Activated CD4-positive, alpha-beta memory T cell treated with anti-CD3 and anti-CD28 coated beads, Interleukin-2, amount 10 ng/mL, durations not matched to agents 7 days and 5 days (primary cell): Measurements from ENCODE around the gene TRPT1. TPM values are rescaled to one million over a fixed set of nuclear protein-coding genes. Genes with fewer than 3 reads are reported as not detected.

Experiments used
- CTCF ChIA-PET: fragments of 350-600 bp; sonication (Branson Sonifier 250); formaldehyde crosslinking; loops from one replicate; lab custom pipeline; 2021; ENCODE audit warnings: antibody characterized with exemption, inconsistent platforms; lab: Charles Lee
- POLR2A ChIA-PET: fragments of 350-600 bp; sonication (Branson Sonifier 250); formaldehyde crosslinking; loops from one replicate; lab custom pipeline; 2021; ENCODE audit warnings: antibody characterized with exemption; lab: Charles Lee
- DNase-seq: peaks from one replicate; pipeline ENCODE4 v3.0.0-alpha.2; 2020
- H3K27ac Mint-ChIP-seq: one replicate; pipeline ENCODE4 v1.8.0; 2021; ENCODE audit warnings: mild to moderate bottlenecking, mixed read lengths
- H3K27me3 Mint-ChIP-seq: one replicate; pipeline ENCODE4 v1.8.0; 2021; ENCODE audit warnings: mixed read lengths
- H3K36me3 Mint-ChIP-seq: one replicate; pipeline ENCODE4 v1.8.0; 2021; ENCODE audit warnings: low read depth, mixed read lengths
- H3K4me1 Mint-ChIP-seq: one replicate; pipeline ENCODE4 v1.8.0; 2021; ENCODE audit warnings: mixed read lengths
- H3K4me3 Mint-ChIP-seq: one replicate; pipeline ENCODE4 v1.8.0; 2021; ENCODE audit warnings: mild to moderate bottlenecking, mixed read lengths
- H3K9me3 Mint-ChIP-seq: one replicate; pipeline ENCODE4 v1.8.0; 2021; ENCODE audit warnings: mixed read lengths
- total RNA-seq, 2 experiments: library from RNA; stranded (reverse); gene quantifications; one replicate each; pipeline ENCODE4 v1.2.3, GENCODE V29; 2021

Gene TRPT1
- total RNA-seq, 2 experiments from 2014 or later: 34.7 to 35.3 TPM

DNA sequence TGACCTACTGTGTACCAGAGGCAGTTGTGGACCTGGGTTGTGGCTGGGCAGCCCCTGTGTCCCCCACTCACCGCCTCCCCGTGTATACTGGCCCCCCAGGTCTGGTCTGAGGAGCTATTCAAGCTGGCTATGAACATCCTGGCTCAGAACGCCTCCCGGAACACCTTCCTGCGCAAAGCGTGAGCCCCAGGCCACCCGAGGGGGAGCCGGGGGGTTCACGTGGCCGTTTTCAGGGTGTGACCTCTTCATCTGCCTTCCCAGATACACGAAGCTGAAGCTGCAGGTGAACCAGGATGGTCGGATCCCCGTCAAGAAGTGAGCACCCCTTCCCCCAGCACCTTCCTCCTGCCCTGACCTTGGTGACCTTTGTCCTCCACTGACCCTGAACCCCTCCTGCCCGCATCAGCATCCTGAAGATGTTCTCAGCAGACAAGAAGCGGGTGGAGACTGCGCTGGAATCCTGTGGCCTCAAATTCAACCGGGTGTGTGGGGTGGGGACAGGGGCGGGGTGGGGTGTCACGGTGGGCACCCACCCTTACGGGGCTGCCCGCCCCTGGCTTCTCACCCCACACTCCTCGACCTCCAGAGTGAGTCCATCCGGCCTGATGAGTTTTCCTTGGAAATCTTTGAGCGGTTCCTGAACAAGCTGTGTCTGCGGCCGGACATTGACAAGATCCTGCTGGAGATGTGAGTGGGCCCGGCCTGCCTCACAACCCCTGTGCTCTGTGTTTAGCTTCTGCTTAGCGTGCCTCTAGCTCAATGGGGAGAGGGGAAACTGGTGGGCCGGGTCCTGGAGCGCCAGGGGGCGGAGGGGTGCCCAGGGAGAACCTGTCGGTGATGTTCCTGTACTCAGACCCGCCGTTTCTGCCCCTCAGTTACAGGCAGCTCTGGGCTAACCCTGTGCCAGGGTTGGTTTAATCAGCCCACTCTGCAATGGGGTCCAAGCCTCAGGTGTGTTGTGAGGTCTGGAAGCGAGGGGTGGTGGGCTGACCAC lies 29.4 kb upstream of the TRPT1 start:
- H3K9me3 Mint-ChIP-seq: no peaks in the 10 kb centered on the region
- H3K27ac Mint-ChIP-seq: no peak overlapping the region
- no peak overlapping the region for H3K4me3 Mint-ChIP-seq
- H3K36me3 Mint-ChIP-seq: peaks cover 16% of the 10 kb centered on the region
- POLR2A ChIA-PET: interaction anchor here (0.9 to 1.9 kb wide), 6 partner anchors 9 to 49 kb away, joined by 3 to 6 read pairs (median 3); partner anchors contain the start of genes ESRRA and FERMT3
- DNase-seq: no peak
- H3K4me1 Mint-ChIP-seq: peaks cover 27% of the 10 kb centered on the region
- CTCF ChIA-PET: interaction anchor here (1.0 kb wide), 1 partner anchor 9 kb away, joined by 3 read pairs; the partner anchor contains the start of gene PPP1R14B
- H3K27me3 Mint-ChIP-seq: no peaks in the 10 kb centered on the region

DNA sequence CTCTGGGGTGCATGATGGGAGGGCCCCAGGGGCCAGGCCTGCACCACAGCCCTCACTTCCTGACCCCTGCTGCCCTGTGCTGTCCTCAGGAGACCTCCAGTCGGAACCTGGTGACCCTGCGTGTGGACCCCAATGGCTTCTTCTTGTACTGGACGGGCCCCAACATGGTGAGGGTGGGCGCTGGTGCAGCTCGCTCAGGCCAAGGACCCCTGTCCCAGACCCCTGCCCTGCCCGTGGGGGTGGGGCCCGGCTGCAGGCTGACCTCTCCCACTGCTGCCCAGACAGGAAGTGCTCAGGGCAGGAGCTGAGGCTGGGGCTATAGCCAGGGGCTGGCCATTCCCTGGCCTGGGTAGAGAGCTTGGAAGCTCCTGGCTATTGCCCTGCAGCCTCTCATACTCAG lies 28.3 kb upstream of the TRPT1 start:
- CTCF ChIA-PET: no interaction called here
- DNase-seq: no peak
- Mint-ChIP-seq H3K4me1 (peaks cover 26% of the 10 kb centered on the region), H3K27ac (no peak overlapping the region), H3K9me3 (no peaks in the 10 kb centered on the region), H3K4me3 (no peak overlapping the region), H3K27me3 (peaks cover 3% of the 10 kb centered on the region), H3K36me3 (peaks cover 6% of the 10 kb centered on the region)
- POLR2A ChIA-PET: interaction anchor here (0.6 to 1.9 kb wide), 4 partner anchors 13 to 50 kb away, joined by 3 to 6 read pairs (median 4); partner anchors contain the start of genes ESRRA and NUDT22

DNA sequence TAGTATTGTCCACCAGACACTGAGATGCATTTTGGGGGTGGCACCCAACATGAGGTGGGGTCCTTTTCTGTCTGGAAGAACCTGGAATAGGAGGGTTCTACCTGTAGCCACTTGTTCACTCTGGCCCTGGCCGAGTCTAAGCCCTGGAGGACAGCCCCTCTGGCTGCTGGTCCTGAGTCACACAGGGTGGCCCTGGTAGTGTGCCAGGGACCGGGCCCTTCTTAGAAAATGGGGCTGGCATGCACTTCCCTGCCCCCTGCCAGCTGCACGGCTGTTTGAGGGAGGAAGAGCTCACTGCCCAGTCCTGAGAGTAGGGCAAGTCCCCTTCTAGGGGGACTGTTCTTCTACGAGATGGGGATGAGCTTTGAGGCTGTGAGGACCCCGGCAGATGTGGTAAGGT lies 27.5 kb upstream of the TRPT1 start:
- Mint-ChIP-seq H3K27ac (no peak overlapping the region), H3K4me1 (peaks cover 24% of the 10 kb centered on the region)
- POLR2A ChIA-PET: interaction anchor here (0.7 to 1.9 kb wide), 3 partner anchors 14 to 64 kb away, joined by 4 to 6 read pairs (median 6); partner anchors contain the start of gene PRDX5

DNA sequence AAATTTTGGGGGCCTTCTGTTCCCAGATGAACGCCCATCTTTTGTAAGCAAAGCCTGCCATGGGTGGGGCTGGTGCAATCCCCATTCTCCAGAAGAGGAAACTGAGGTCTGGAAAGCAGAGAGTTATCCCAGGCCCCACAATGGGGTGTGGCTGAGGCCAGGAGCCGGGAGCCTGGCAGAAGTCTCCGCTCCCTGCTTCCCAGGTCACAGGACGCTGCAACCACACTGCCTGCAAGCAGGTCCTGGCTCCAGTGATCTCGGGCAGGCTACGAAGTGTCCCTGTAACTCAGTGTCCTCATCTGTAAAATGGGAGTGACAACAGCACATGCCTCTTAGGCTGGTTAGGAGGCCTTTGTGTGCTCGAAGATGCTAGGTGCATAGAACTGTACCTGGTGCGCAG lies 27.1 kb upstream of the TRPT1 start:
- Mint-ChIP-seq H3K36me3 (peaks cover 5% of the 10 kb centered on the region), H3K27me3 (peaks cover 3% of the 10 kb centered on the region), H3K4me3 (peak overlapping the region; percentile 30), H3K9me3 (no peaks in the 10 kb centered on the region), H3K27ac (no peak overlapping the region), H3K4me1 (peaks cover 25% of the 10 kb centered on the region)
- ChIA-PET CTCF (interaction anchor here (1.6 to 4.7 kb wide), 2 partner anchors 16 to 48 kb away, joined by 9 to 34 read pairs; partner anchors contain the start of gene FERMT3), POLR2A (interaction anchor here (0.7 to 11.2 kb wide), 6 partner anchors 12 to 67 kb away, joined by 4 to 131 read pairs (median 8); partner anchors contain the start of genes FERMT3, PRDX5 and STIP1)
- DNase-seq: no peak

More for the DNA sequence above, 27.5 kb upstream of the TRPT1 start:
- H3K36me3 Mint-ChIP-seq: peaks cover 5% of the 10 kb centered on the region
- H3K27me3 Mint-ChIP-seq: peaks cover 3% of the 10 kb centered on the region
- CTCF ChIA-PET: no interaction called here
- peak overlapping the region; percentile 30 for H3K4me3 Mint-ChIP-seq
- H3K9me3 Mint-ChIP-seq: no peaks in the 10 kb centered on the region
- no peak for DNase-seq

DNA sequence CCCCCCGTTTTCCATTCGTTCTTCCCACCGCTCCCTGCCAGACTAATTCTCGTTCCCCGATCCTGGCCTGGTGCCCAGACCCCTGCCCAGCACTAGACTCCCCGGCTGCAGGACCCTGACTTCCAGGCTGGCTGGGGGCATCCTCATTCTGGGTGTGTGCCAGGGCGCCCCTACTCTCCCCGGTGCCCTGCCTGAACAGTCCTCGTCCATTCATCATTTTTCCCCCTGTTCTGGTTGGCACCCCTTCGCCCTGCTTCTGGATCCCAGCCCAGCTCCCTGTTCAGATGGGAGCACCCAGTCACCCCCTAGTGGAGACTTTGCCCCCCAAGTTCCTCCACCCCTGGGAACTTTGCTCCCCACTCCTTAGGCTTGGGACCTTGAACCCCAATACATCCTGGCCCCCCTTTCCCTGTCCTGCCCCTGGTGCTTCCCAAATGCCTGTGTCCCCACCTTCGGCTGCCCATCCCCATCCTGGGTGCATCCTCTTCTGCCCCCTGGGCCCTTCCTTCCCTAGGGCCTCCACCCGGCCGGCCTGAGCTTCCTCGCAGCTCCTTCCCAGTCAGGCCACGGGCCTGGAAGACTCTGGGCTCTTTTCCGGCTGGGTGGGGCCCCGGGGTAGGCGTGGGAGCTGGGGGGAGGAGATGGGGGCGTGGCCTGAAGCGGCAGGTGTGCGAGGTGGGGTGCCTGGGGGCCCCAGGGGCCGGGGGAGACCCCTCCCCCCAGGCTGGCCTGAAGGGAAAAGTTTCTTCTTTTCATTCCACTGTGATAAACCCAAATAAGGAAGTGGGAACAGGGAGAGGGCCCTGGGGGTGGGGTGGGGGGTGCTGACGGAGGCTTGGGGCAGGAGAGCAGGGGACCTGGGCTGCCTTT lies 26.3 kb upstream of the TRPT1 start:
- DNase-seq: no peak
- Mint-ChIP-seq H3K4me1 (peaks cover 29% of the 10 kb centered on the region), H3K27ac (peak overlapping the region; percentile 19), H3K27me3 (peaks cover 3% of the 10 kb centered on the region), H3K36me3 (peaks cover 2% of the 10 kb centered on the region), H3K9me3 (no peaks in the 10 kb centered on the region), H3K4me3 (peak overlapping the region; percentile 83)
- CTCF ChIA-PET: interaction anchor here (0.7 to 4.7 kb wide), 8 partner anchors 11 to 65 kb away, joined by 3 to 34 read pairs (median 6); partner anchors contain the start of genes FERMT3, FKBP2, NUDT22 and TRPT1
- POLR2A ChIA-PET: interaction anchor here (1.0 to 11.2 kb wide), 9 partner anchors 9 to 67 kb away, joined by 3 to 131 read pairs (median 8); partner anchors contain the start of genes BAD, FERMT3 and STIP1

DNA sequence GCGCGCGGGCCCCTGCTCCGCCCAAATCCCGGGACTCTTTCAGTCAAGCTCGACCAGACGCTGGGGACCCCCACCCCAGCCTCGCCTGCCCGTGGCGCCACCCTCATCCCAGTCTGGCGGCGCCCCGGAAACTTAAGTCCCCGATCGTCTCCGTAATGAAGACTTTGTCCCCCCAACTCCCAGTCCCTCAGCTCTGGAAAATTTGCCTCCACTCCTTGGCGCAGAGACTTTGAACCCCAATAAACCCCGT lies 25.7 kb upstream of the TRPT1 start:
- Mint-ChIP-seq H3K27me3 (peaks cover 3% of the 10 kb centered on the region), H3K36me3 (peaks cover 2% of the 10 kb centered on the region), H3K4me3 (peak overlapping the region; percentile 83), H3K4me1 (peaks cover 33% of the 10 kb centered on the region), H3K27ac (peak overlapping the region; percentile 19), H3K9me3 (no peaks in the 10 kb centered on the region)
- CTCF ChIA-PET: interaction anchor here (0.7 to 4.7 kb wide), 9 partner anchors 10 to 65 kb away, joined by 3 to 34 read pairs (median 6); partner anchors contain the start of genes FERMT3, FKBP2, NUDT22 and TRPT1
- no peak for DNase-seq
- POLR2A ChIA-PET: interaction anchor here (1.0 to 11.2 kb wide), 9 partner anchors 10 to 66 kb away, joined by 3 to 131 read pairs (median 8); partner anchors contain the start of genes BAD, FERMT3 and STIP1

DNA sequence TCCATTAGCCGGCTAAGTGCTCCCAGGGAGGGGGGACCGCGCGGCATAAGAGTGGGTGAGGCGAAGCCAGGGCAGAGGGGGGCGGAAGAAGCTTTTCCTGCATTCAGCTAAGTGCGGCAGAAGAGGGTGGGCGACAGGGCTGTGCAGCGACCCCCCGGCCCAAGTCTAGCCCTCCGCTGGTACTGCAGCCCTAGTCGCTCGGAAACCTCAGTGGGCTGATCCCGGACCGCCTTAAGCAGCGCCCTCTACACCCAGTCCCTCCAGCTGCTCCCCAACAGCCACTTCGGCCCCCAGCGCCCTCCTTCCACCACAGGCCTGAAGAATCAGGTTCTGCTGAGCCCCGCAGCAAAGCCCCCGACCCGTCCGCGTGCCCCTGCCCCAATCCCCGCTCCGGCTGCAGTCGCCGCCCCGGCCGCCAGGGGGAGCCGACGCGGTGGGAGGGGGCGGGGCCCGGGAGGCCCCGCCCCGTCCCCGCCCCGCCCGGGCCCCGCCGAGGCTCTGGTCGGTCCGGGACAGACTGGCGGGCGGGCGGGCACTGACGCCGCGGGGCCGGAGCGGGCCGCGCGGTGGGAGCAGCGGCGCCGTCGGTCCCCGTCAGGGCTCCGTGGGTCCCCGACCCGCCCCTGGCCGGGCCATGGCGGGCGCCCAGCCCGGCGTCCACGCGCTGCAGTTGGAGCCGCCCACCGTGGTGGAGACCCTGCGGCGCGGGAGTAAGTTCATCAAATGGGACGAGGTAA lies 25.2 kb upstream of the TRPT1 start, which contains the start of gene PLCB3:
PLCB3 (plus strand) TSS at position 515 of the 737 bp plus-strand sequence; CDS start at position 635, 120 bp downstream.
- Mint-ChIP-seq H3K9me3 (no peaks in the 10 kb centered on the region), H3K27me3 (peaks cover 3% of the 10 kb centered on the region), H3K27ac (peak within 1 kb of the TSS; percentile 19), H3K4me1 (peaks cover 33% of the 10 kb centered on the region), H3K4me3 (peak within 1 kb of the TSS; percentile 83), H3K36me3 (no peaks in the 10 kb centered on the region)
- CTCF ChIA-PET: interaction anchor here (0.6 to 4.7 kb wide), 16 partner anchors 10 to 1845 kb away, joined by 3 to 34 read pairs (median 6); partner anchors contain the start of genes ESRRA, FERMT3, FKBP2 and NUDT22
- DNase-seq: peak; percentile 73
- POLR2A ChIA-PET: interaction anchor here (1.5 to 11.2 kb wide), 8 partner anchors 11 to 66 kb away, joined by 3 to 131 read pairs (median 10); partner anchors contain the start of genes BAD, FERMT3 and STIP1

DNA sequence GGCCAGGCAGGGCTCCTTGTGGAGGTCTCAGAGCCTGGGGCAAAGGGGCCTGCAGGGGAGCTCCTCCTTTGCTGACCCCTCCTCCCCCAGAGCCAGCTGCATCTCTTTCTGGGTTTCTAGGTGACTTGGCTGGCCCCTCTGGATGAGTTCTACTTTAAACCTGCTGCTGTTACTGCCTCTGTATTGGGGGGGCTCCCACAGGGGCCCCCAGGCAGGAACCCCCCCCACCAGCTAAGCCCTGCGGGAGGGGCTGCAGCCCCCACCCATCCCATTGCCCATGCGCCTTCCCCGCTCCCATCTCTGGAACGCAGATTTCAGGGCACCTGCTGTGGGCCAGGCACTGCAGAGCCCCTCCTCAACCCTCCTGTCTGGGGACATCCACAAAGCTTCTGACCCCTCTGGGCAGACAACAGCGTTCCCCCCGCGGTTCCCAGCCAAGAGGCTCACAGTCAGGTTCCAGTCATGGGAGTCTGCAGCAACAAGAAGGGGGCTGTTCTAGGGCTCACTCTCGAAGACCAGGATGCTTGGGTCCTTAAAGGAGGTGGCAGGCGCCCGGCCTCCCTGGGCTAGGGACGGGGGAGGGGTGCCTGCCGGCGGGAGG lies 24.5 kb upstream of the TRPT1 start:
- Mint-ChIP-seq H3K4me1 (peaks cover 36% of the 10 kb centered on the region), H3K4me3 (peak overlapping the region; percentile 77)
- POLR2A ChIA-PET: interaction anchor here (0.9 to 11.2 kb wide), 11 partner anchors 9 to 495 kb away, joined by 3 to 131 read pairs (median 8); partner anchors contain the start of genes BAD, FERMT3, FKBP2 and PRDX5

DNA sequence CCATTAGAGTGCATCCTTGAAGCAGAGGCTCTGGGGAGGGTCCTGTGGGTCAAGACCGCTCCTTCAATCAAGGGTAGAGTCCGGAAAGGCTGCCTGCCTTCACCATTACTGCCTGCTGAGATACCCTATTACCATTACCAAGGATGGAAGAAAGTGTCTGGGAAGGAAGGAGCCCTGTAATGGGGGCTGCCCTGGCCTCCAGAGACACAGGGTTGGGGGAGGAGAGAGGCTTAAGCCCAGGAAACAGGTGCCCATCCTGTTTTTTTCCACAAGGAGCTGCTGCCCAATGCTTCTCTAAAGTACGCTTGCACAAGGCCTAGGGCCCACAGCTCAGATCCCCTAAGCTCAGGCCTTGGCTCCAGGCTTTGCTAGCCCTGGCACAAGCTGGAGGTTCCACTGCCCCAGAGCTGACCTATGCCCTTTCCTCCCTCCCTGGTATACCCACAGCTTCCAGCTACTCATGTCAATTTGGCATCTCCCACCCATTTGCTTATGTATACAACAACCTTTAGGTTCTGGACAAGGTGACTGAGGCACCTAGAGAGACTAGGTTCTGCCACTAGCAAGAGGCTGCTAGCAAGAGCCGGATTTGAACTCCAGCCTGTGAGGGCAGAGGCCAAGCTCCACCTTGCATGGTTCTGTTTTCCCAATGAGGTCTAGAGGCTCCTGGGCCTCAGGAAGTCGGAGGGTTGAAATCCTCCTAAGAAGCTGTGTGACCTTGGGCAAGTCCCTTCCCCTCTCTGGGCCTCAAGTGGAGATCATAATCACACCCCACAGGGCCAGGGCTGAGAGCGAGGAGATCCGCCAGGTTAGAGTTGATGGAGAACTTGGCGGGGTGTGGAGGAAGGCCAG lies 23.8 kb upstream of the TRPT1 start:
- Mint-ChIP-seq H3K4me1 (peaks cover 41% of the 10 kb centered on the region), H3K36me3 (no peaks in the 10 kb centered on the region), H3K4me3 (peak overlapping the region; percentile 20), H3K27me3 (peaks cover 3% of the 10 kb centered on the region), H3K9me3 (no peaks in the 10 kb centered on the region), H3K27ac (no peak overlapping the region)
- ChIA-PET POLR2A (interaction anchor here (0.6 to 11.2 kb wide), 9 partner anchors 8 to 1713 kb away, joined by 3 to 131 read pairs (median 10); partner anchors contain the start of genes FERMT3, FKBP2, PRDX5 and STIP1), CTCF (interaction anchor here (1.1 to 4.7 kb wide), 12 partner anchors 8 to 82 kb away, joined by 3 to 34 read pairs (median 8); partner anchors contain the start of genes ESRRA, FERMT3, FKBP2 and GPR137)
- DNase-seq: no peak

More for the DNA sequence above, 24.5 kb upstream of the TRPT1 start:
- no peak overlapping the region for H3K27ac Mint-ChIP-seq
- peaks cover 3% of the 10 kb centered on the region for H3K27me3 Mint-ChIP-seq
- no peaks in the 10 kb centered on the region for H3K36me3 Mint-ChIP-seq
- CTCF ChIA-PET: interaction anchor here (0.6 to 4.7 kb wide), 14 partner anchors 9 to 1845 kb away, joined by 3 to 34 read pairs (median 6); partner anchors contain the start of genes ESRRA, FERMT3, FKBP2 and GPR137
- DNase-seq: no peak
- H3K9me3 Mint-ChIP-seq: no peaks in the 10 kb centered on the region

DNA sequence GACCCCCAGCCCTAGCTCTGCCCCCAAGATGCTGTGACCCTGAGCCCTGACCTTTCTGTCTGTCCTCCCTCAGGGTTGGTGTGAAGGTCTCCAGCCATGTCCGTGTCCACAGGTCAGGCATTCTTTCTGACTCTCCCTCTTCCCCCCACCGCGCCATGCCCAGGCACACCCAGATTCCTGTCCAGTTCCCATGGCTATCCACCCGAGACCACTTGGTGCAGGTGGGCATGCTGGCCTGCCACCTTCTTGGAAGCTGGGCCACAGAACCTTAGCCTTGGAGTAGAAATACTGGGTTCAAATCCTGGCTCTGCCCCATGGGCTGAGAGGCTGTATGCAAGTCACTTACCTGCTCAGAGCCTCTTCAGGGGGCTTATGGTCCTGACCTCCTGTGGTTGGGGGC lies 23.1 kb upstream of the TRPT1 start:
- Mint-ChIP-seq H3K4me1 (peaks cover 45% of the 10 kb centered on the region), H3K36me3 (peaks cover 3% of the 10 kb centered on the region), H3K27ac (no peak overlapping the region), H3K4me3 (no peak overlapping the region), H3K9me3 (no peaks in the 10 kb centered on the region), H3K27me3 (peaks cover 3% of the 10 kb centered on the region)
- no peak for DNase-seq
- POLR2A ChIA-PET: interaction anchor here (0.7 to 11.2 kb wide), 4 partner anchors 8 to 43 kb away, joined by 3 to 131 read pairs (median 58); partner anchors contain the start of genes FERMT3 and FKBP2
- CTCF ChIA-PET: interaction anchor here (2.0 to 4.7 kb wide), 4 partner anchors 8 to 52 kb away, joined by 16 to 34 read pairs (median 24); partner anchors contain the start of genes FERMT3 and FKBP2
